GM23338 (cell line): ENCODE measurements around the gene AXIN1. TPM values are rescaled to one million over a fixed set of nuclear protein-coding genes. Genes with fewer than 3 reads are reported as not detected.

Source experiments
- ATAC-seq: fragments of 200-7000 bp; cut with Tn5 transposase; 3 replicates; pipeline ENCODE4 v1.9.1; 2020
- DNase-seq: peaks from one replicate; pipeline ENCODE4 v3.0.0-alpha.2; 2015; ENCODE audit warnings: low spot score
- H2AFZ ChIP-seq: fragments of 200-600 bp; sonication (generic); 2 replicates; pipeline ENCODE4 v1.8.0; 2016; ENCODE audit warnings: antibody characterized with exemption, mild to moderate bottlenecking, moderate library complexity
- H3F3A ChIP-seq: fragments of 200-600 bp; sonication (generic); replicated peaks from 2 replicates; pipeline ENCODE4 v1.8.0; 2017; ENCODE audit warnings: antibody characterized with exemption, mixed run types, low read depth
- H3K27ac ChIP-seq: fragments of 200-600 bp; sonication (generic); 2 replicates; pipeline ENCODE4 v1.6.1; 2016; ENCODE audit warnings: low read depth
- H3K27me3 ChIP-seq: fragments of 200-600 bp; sonication (generic); 2 replicates; pipeline ENCODE4 v1.8.0; 2016; ENCODE audit warnings: mild to moderate bottlenecking, mixed run types, moderate library complexity; ENCODE audit not compliant: insufficient read depth
- H3K36me3 ChIP-seq: fragments of 200-600 bp; sonication (generic); 2 replicates; pipeline ENCODE4 v1.8.0; 2016; ENCODE audit warnings: mild to moderate bottlenecking; ENCODE audit not compliant: insufficient read depth
- H3K4me1 ChIP-seq: fragments of 200-600 bp; sonication (generic); 2 replicates; pipeline ENCODE4 v1.8.0; 2016; ENCODE audit warnings: mild to moderate bottlenecking, moderate library complexity; ENCODE audit not compliant: insufficient read depth
- H3K4me2 ChIP-seq: fragments of 200-600 bp; sonication (generic); 2 replicates; pipeline ENCODE4 v1.7.1; 2017; ENCODE audit warnings: mixed run types
- H3K4me3 ChIP-seq: fragments of 200-600 bp; sonication (generic); 2 replicates; pipeline ENCODE4 v1.6.1; 2016; ENCODE audit warnings: mixed run types
- H3K79me2 ChIP-seq: fragments of 200-600 bp; sonication (generic); replicated peaks from 2 replicates; pipeline ENCODE4 v1.8.0; 2017; ENCODE audit warnings: mild to moderate bottlenecking; ENCODE audit not compliant: insufficient read depth
- H3K9me2 ChIP-seq: fragments of 200-600 bp; sonication (generic); 2 replicates; pipeline ENCODE4 v1.8.0; 2017; ENCODE audit not compliant: insufficient read depth
- H4K20me1 ChIP-seq: fragments of 200-600 bp; sonication (generic); replicated peaks from 2 replicates; pipeline ENCODE4 v1.8.0; 2017; ENCODE audit warnings: mild to moderate bottlenecking; ENCODE audit not compliant: insufficient read depth
- H3K27ac Mint-ChIP-seq: 2 replicates; pipeline ENCODE4 v1.8.0; 2020; ENCODE audit warnings: inconsistent platforms, mild to moderate bottlenecking, moderate library complexity, mixed read lengths
- H3K27me3 Mint-ChIP-seq: 3 replicates; pipeline ENCODE4 v1.8.0; 2022; ENCODE audit warnings: low read depth, mild to moderate bottlenecking, moderate library complexity, mixed read lengths, inconsistent platforms; ENCODE audit not compliant: insufficient read depth, poor library complexity
- H3K36me3 Mint-ChIP-seq: 3 replicates; pipeline ENCODE4 v1.8.0; 2021; ENCODE audit warnings: low read depth, mild to moderate bottlenecking, inconsistent platforms, moderate library complexity, mixed read lengths
- H3K4me1 Mint-ChIP-seq: 3 replicates; pipeline ENCODE4 v1.8.0; 2020; ENCODE audit warnings: mild to moderate bottlenecking, inconsistent platforms, mixed read lengths
- H3K4me3 Mint-ChIP-seq: 3 replicates; pipeline ENCODE4 v1.8.0; 2021; ENCODE audit warnings: moderate library complexity, mild to moderate bottlenecking, inconsistent platforms, mixed read lengths
- H3K9me3 Mint-ChIP-seq: 3 replicates; pipeline ENCODE4 v1.8.0; 2020; ENCODE audit warnings: moderate library complexity, mild to moderate bottlenecking, inconsistent platforms, mixed read lengths
- CREB1 ChIP-seq: fragments of 250-450 bp; sonication (Bioruptor Pico); IDR thresholded peaks from 2 replicates; pipeline ENCODE4 v1.5.0; 2020; ENCODE audit warnings: low read depth, mild to moderate bottlenecking, moderate library complexity
- ETS1 ChIP-seq: IDR thresholded peaks from 2 replicates; pipeline ENCODE4 v1.6.1; 2016; ENCODE audit warnings: antibody characterized with exemption
- EZH2 ChIP-seq: fragments of 200-600 bp; sonication (generic); IDR thresholded peaks from one replicate; pipeline ENCODE4 v1.8.0; 2017; ENCODE audit warnings: antibody characterized with exemption, mild to moderate bottlenecking, low read depth; ENCODE audit not compliant: unreplicated experiment
- EZH2phosphoT487 ChIP-seq: fragments of 200-600 bp; sonication (generic); IDR thresholded peaks from one replicate; pipeline ENCODE4 v1.8.1; 2018; ENCODE audit warnings: antibody characterized with exemption; ENCODE audit not compliant: unreplicated experiment
- JUNB ChIP-seq: IDR thresholded peaks from one replicate; pipeline ENCODE4 v1.6.1; 2016; ENCODE audit warnings: antibody characterized with exemption; ENCODE audit not compliant: unreplicated experiment
- NANOG ChIP-seq: IDR thresholded peaks from 2 replicates; pipeline ENCODE4 v1.6.1; 2016; ENCODE audit warnings: antibody characterized with exemption, borderline replicate concordance
- POLR2AphosphoS5 ChIP-seq: IDR thresholded peaks from 2 replicates; pipeline ENCODE4 v1.6.1; 2016; ENCODE audit warnings: antibody characterized with exemption, low read depth
- REST ChIP-seq: IDR thresholded peaks from one replicate; pipeline ENCODE4 v1.6.1; 2018; ENCODE audit warnings: antibody characterized with exemption; ENCODE audit not compliant: unreplicated experiment
- STAT1 ChIP-seq: IDR thresholded peaks from one replicate; pipeline ENCODE4 v1.6.1; 2016; ENCODE audit warnings: antibody characterized with exemption; ENCODE audit not compliant: unreplicated experiment
- ZNF114 ChIP-seq: fragments of 250-450 bp; sonication (Bioruptor Pico); IDR thresholded peaks from 2 replicates; pipeline ENCODE4 v1.5.0; 2020; ENCODE audit warnings: mild to moderate bottlenecking, moderate library complexity
- ZNF462 ChIP-seq: fragments of 250-450 bp; sonication (Bioruptor Pico); IDR thresholded peaks from 2 replicates; pipeline ENCODE4 v1.5.0; 2020; ENCODE audit warnings: mild to moderate bottlenecking, moderate library complexity
- polyA plus RNA-seq: library from polyadenylated mRNA; unstranded; fragments of >200 nt; fragmentation: Nextera tagmentation; extraction: Ambion mirVana; gene quantifications from 2 replicates; pipeline ENCODE4 v1.2.1, GENCODE V29; 2016
- total RNA-seq: library from RNA; depleted of rRNA; stranded (reverse); fragments of >200 nt; shearing (Covaris generic); gene quantifications from 2 replicates; pipeline ENCODE4 v1.2.3, GENCODE V29; 2014

AXIN1 gene
- total and polyA plus RNA-seq, 2 experiments from 2014 or later = 14.3 to 54.5 TPM

- Histone ChIP-seq H3K36me3 (no peaks in the 10 kb centered on the region), H3K79me2 (peaks cover 67% of the 10 kb centered on the region), H3K4me1 (no peaks in the 10 kb centered on the region; the same call in 1 of the 2 replicates), H4K20me1 (peaks cover 41% of the 10 kb centered on the region), H2AFZ (no peak overlapping the region), H3F3A (peaks cover 6% of the 10 kb centered on the region; the same call in 1 of the 2 replicates), H3K27ac (no peak overlapping the region), H3K9me2 (no peaks in the 10 kb centered on the region), H3K4me2 (no peak overlapping the region), H3K4me3 (no peak overlapping the region), H3K27me3 (no peaks in the 10 kb centered on the region)
- peaks cover 11% of the 10 kb centered on the region for H3K4me1 Mint-ChIP-seq
- ATAC-seq (no peak), DNase-seq (no peak)
- H3K4me3 Mint-ChIP-seq = peak overlapping the region; percentile 87; the same call in 2 of the 3 replicates
- no peaks in the 10 kb centered on the region for H3K9me3 Mint-ChIP-seq
- no peak for TF ChIP-seq JUNB
- no peak for TF ChIP-seq EZH2phosphoT487
- peaks cover 32% of the 10 kb centered on the region for H3K36me3 Mint-ChIP-seq
- H3K27ac Mint-ChIP-seq = no peak overlapping the region
- H3K27me3 Mint-ChIP-seq = peaks cover 3% of the 10 kb centered on the region
These were observed 2.3 kb downstream of the AXIN1 start for GRCh38 chr16:350203-350602.

- H3K4me3 ChIP-seq = no peak overlapping the region
- H3K9me3 Mint-ChIP-seq = no peaks in the 10 kb centered on the region
- H4K20me1 ChIP-seq = peaks cover 41% of the 10 kb centered on the region
- H3K27me3 ChIP-seq = no peaks in the 10 kb centered on the region
- no peaks in the 10 kb centered on the region for H3K36me3 ChIP-seq
- peaks cover 6% of the 10 kb centered on the region; the same call in 1 of the 2 replicates for H3F3A ChIP-seq
- no peaks in the 10 kb centered on the region; the same call in 1 of the 2 replicates for H3K4me1 ChIP-seq
- H3K4me2 ChIP-seq = no peak overlapping the region
- H3K79me2 ChIP-seq = peaks cover 77% of the 10 kb centered on the region
- peaks cover 11% of the 10 kb centered on the region for H3K4me1 Mint-ChIP-seq
- H3K27ac ChIP-seq = no peak overlapping the region
- peaks cover 3% of the 10 kb centered on the region for H3K27me3 Mint-ChIP-seq
- H2AFZ ChIP-seq = no peak overlapping the region
- H3K27ac Mint-ChIP-seq = no peak overlapping the region
- peaks cover 40% of the 10 kb centered on the region for H3K36me3 Mint-ChIP-seq
- ATAC-seq (no peak), DNase-seq (no peak)
- H3K9me2 ChIP-seq = no peaks in the 10 kb centered on the region
- no peak overlapping the region for H3K4me3 Mint-ChIP-seq
- no peak for TF ChIP-seq CREB1 (CRISPR knock-in tag)
- TF ChIP-seq POLR2AphosphoS5 = no peak
- TF ChIP-seq EZH2 = no peak
- TF ChIP-seq ZNF114 (CRISPR knock-in tag) = no peak
- TF ChIP-seq JUNB = no peak
- TF ChIP-seq ETS1 = no peak
- TF ChIP-seq EZH2phosphoT487 = no peak
- TF ChIP-seq STAT1 = no peak
- no peak for TF ChIP-seq ZNF462 (CRISPR knock-in tag)
- TF ChIP-seq REST = no peak
- TF ChIP-seq NANOG = no peak
These were observed 3.3 kb downstream of the AXIN1 start for GRCh38 chr16:349211-349610.
